Sigmoid colon (tissue), 7 donors: ENCODE results near the gene TSPAN11. TPM values are rescaled to one million over a fixed set of nuclear protein-coding genes. Genes with fewer than 3 reads are reported as not detected.
A peak's percentile ranks its signal among the peaks of the same experiment; 100 is the strongest.
"Not testable (repeated sequence)": the region's sequence is repeated elsewhere in the genome, so short reads cannot be mapped to it uniquely, and the experiment has no call there.

Experiments used
- DNase-seq: peaks from one replicate; pipeline ENCODE4 v3.0.0-alpha.2; 2019
- H3K27ac ChIP-seq, 4 donors: fragments of 200-600 bp; sonication (generic); one replicate each; pipeline ENCODE4 v1.5.1; 2016 to 2019; ENCODE audit warnings: mild to moderate bottlenecking in 1 of 4
- H3K27me3 ChIP-seq, 3 donors: fragments of 200-600 bp; sonication (generic); one replicate each; pipeline ENCODE4 v1.5.1; 2019; ENCODE audit warnings: mild to moderate bottlenecking in 1 of 3
- H3K36me3 ChIP-seq, 4 donors: fragments of 200-600 bp; sonication (generic); one replicate each; pipeline ENCODE4 v1.5.1; 2016 to 2019
- H3K4me1 ChIP-seq, 4 donors: fragments of 200-600 bp; sonication (generic); one replicate each; pipeline ENCODE4 v1.5.1; 2017 to 2019
- H3K4me3 ChIP-seq, 4 donors: fragments of 200-600 bp; sonication (generic); one replicate each; pipeline ENCODE4 v1.5.1; 2017 to 2019; ENCODE audit warnings: mild to moderate bottlenecking in 2 of 4, moderate library complexity in 1 of 4
- H3K9me3 ChIP-seq, 4 donors: fragments of 200-600 bp in 3 of 4; sonication (generic) in 3 of 4; one replicate each; pipeline versions ENCODE4 v1.5.1 to v1.6.1; 2013 to 2019
- CTCF ChIP-seq, 4 experiments: fragments of 450-650 bp in 3 of 4; fragments of 200-600 bp in 1 of 4; IDR thresholded peaks; one replicate each; pipeline ENCODE4 v1.5.1; 2016 to 2019; ENCODE audit warnings: antibody characterized with exemption in 4 of 4, mild to moderate bottlenecking in 3 of 4, moderate library complexity in 2 of 4
- EP300 ChIP-seq, 4 donors: sonication (generic); formaldehyde crosslinking; IDR thresholded peaks; one replicate each; pipeline ENCODE4 v1.6.1; 2017; ENCODE audit warnings: antibody characterized with exemption in 4 of 4
- POLR2A ChIP-seq, 2 donors: fragments of 450-650 bp; IDR thresholded peaks; one replicate each; pipeline ENCODE4 v1.6.1; 2016; ENCODE audit warnings: antibody characterized with exemption in 2 of 2, mild to moderate bottlenecking in 2 of 2, moderate library complexity in 2 of 2
- POLR2AphosphoS5 ChIP-seq, 4 donors: sonication (generic); formaldehyde crosslinking; IDR thresholded peaks; one replicate each; pipeline ENCODE4 v1.6.1; 2017; ENCODE audit warnings: antibody characterized with exemption in 4 of 4
- WGBS, 2 donors: extraction: QIAGEN DNeasy Blood & Tissue Kit; methylation state at CpG; one replicate each; pipeline ENCODE4 v1.1.7; 2013; 5-methylcytosine and 5-hydroxymethylcytosine counted together
- intact Hi-C: fragments of 100-400 bp; cut with DNase I; formaldehyde crosslinking; loops from one replicate; pipeline ENCODE4 v1.15.1; 2023
- polyA plus RNA-seq, 3 donors: library from polyadenylated mRNA; stranded (reverse); fragments of 200-250 nt; gene quantifications; one replicate each; pipeline ENCODE4 v1.2.3, GENCODE V29; 2013
- total RNA-seq, 4 donors: library from RNA; depleted of rRNA; stranded (reverse); fragments of >200 nt; gene quantifications; one replicate each; pipeline ENCODE4 v1.1.0, GENCODE V29; 2016
- donor health status: healthy with polysubstance abuse.
- donor health status: Bipolar disorder and iron deficiency.
- donor health status: healthy.

TSPAN11 gene
- total and polyA plus RNA-seq, 7 donors = 0.23 to 18.9 (median 7.8) TPM

- DNase-seq = peak; percentile 42
- H3K27ac ChIP-seq = no peak overlapping the region
- intact Hi-C loops = no loop called here
These were observed 85.4 kb downstream of the TSPAN11 start for GRCh38 chr12:31011746-31012566.

GRCh38 chr12:31012567-31012891, 86.0 kb downstream of the TSPAN11 start:
- H3K27ac ChIP-seq, H3K36me3 ChIP-seq, H3K9me3 ChIP-seq, H3K4me1 ChIP-seq, H3K27me3 ChIP-seq, intact Hi-C loops, H3K4me3 ChIP-seq: not testable (repeated sequence)
- 90 to 92% methylated on average over 7 of the region's 7 CpGs for WGBS, 2 donors
- peak; percentile 3 for DNase-seq

More at GRCh38 chr12:31011746-31012566, 85.4 kb downstream of the TSPAN11 start:
- no peaks in the 10 kb centered on the region for H3K9me3 ChIP-seq
- TF ChIP-seq POLR2A (IDR thresholded peaks at IDR 0.05) (no peak), CTCF (IDR thresholded peaks at IDR 0.05) (no peak), EP300 (IDR thresholded peaks at IDR 0.05) (no peak), POLR2AphosphoS5 (IDR thresholded peaks at IDR 0.05) (no peak)
- 88 to 89% methylated on average over 11 of the region's 11 CpGs for WGBS, 2 donors
- no peak overlapping the region for H3K4me3 ChIP-seq
- no peaks in the 10 kb centered on the region for H3K36me3 ChIP-seq
- H3K27me3 ChIP-seq = no peaks in the 10 kb centered on the region
- H3K4me1 ChIP-seq = no peaks in the 10 kb centered on the region

GRCh38 chr12:31015215-31015614, 88.7 kb downstream of the TSPAN11 start:
- no peak for TF ChIP-seq CTCF (IDR thresholded peaks at IDR 0.05)
- no peak for TF ChIP-seq POLR2A (IDR thresholded peaks at IDR 0.05)
- TF ChIP-seq POLR2AphosphoS5 (IDR thresholded peaks at IDR 0.05) = no peak
- TF ChIP-seq EP300 (IDR thresholded peaks at IDR 0.05) = no peak
- Histone ChIP-seq H3K27ac (no peak overlapping the region), H3K36me3 (no peaks in the 10 kb centered on the region), H3K9me3 (no peaks in the 10 kb centered on the region), H3K4me1 (no peaks in the 10 kb centered on the region), H3K4me3 (no peak overlapping the region), H3K27me3 (no peaks in the 10 kb centered on the region)
- DNase-seq = peak; percentile 19
- WGBS, 2 donors = 93 to 96% methylated on average over 13 of the region's 13 CpGs
- intact Hi-C loops = no loop called here

- TF ChIP-seq POLR2AphosphoS5 (IDR thresholded peaks at IDR 0.05) = no peak
- no peak for TF ChIP-seq EP300 (IDR thresholded peaks at IDR 0.05)
- no peak for TF ChIP-seq POLR2A (IDR thresholded peaks at IDR 0.05)
- TF ChIP-seq CTCF (IDR thresholded peaks at IDR 0.05) = no peak
- WGBS, 2 donors = 92 to 93% methylated on average over 9 of the region's 9 CpGs
- no peaks in the 10 kb centered on the region for H3K9me3 ChIP-seq
- no peaks in the 10 kb centered on the region for H3K4me1 ChIP-seq
- H3K27ac ChIP-seq = no peak overlapping the region
- intact Hi-C loops = no loop called here
- H3K36me3 ChIP-seq = no peaks in the 10 kb centered on the region
- H3K27me3 ChIP-seq = no peaks in the 10 kb centered on the region
- no peak overlapping the region for H3K4me3 ChIP-seq
- peak; percentile 36 for DNase-seq
These were observed 89.5 kb downstream of the TSPAN11 start for GRCh38 chr12:31016057-31016456.

GRCh38 chr12:31017535-31017934, 91.0 kb downstream of the TSPAN11 start:
- 84 to 87% methylated on average over 4 of the region's 4 CpGs for WGBS, 2 donors
- no peaks in the 10 kb centered on the region for H3K36me3 ChIP-seq

More at GRCh38 chr12:31017535-31017934, 91.0 kb downstream of the TSPAN11 start:
- Histone ChIP-seq H3K4me3 (no peak overlapping the region), H3K4me1 (no peaks in the 10 kb centered on the region), H3K27ac (no peak overlapping the region), H3K9me3 (no peaks in the 10 kb centered on the region), H3K27me3 (no peaks in the 10 kb centered on the region)
- DNase-seq = no peak
- no peak for TF ChIP-seq POLR2AphosphoS5 (IDR thresholded peaks at IDR 0.05)
- no peak for TF ChIP-seq POLR2A (IDR thresholded peaks at IDR 0.05)
- no peak for TF ChIP-seq CTCF (IDR thresholded peaks at IDR 0.05)
- no peak for TF ChIP-seq EP300 (IDR thresholded peaks at IDR 0.05)
- intact Hi-C loops = no loop called here
